ENCODE data around the gene MACROD2. TPM values are rescaled to one million over a fixed set of nuclear protein-coding genes. Genes with fewer than 3 reads are reported as not detected.

The MACROD2 gene
- total and polyA plus RNA-seq, 4 donors: 0.66 to 10.5 (median 3.3) TPM

GRCh38 chr20:14189794-14190402 lies 194.6 kb downstream of the MACROD2 start:
- H3K9me3 ChIP-seq (ENCODE audit: control insufficient read depth in 4 of 4, low read length in 3 of 4): no peaks in the 10 kb centered on the region
- no peak for DNase-seq (ENCODE audit: low spot score)
- no peak overlapping the region for H3K4me3 ChIP-seq (ENCODE audit: low read depth in 1 of 3, low read length in 3 of 3)
- H3K9ac ChIP-seq (ENCODE audit: low read depth in 1 of 2, low read length in 2 of 2): no peak overlapping the region
- H3K27ac ChIP-seq (ENCODE audit: low read depth in 1 of 2, low read length in 2 of 2): no peak overlapping the region
- TF ChIP-seq, protein P1, sequence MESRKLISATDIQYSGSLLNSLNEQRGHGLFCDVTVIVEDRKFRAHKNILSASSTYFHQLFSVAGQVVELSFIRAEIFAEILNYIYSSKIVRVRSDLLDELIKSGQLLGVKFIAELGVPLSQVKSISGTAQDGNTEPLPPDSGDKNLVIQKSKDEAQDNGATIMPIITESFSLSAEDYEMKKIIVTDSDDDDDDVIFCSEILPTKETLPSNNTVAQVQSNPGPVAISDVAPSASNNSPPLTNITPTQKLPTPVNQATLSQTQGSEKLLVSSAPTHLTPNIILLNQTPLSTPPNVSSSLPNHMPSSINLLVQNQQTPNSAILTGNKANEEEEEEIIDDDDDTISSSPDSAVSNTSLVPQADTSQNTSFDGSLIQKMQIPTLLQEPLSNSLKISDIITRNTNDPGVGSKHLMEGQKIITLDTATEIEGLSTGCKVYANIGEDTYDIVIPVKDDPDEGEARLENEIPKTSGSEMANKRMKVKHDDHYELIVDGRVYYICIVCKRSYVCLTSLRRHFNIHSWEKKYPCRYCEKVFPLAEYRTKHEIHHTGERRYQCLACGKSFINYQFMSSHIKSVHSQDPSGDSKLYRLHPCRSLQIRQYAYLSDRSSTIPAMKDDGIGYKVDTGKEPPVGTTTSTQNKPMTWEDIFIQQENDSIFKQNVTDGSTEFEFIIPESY (IDR thresholded peaks at IDR 0.05): no peak
- TF ChIP-seq RAD21 (IDR thresholded peaks at IDR 0.05) (peak; percentile 69), YY1 (IDR thresholded peaks at IDR 0.05) (peak; percentile 27), TAF1 (conservative IDR thresholded peaks at IDR 0.05) (no peak)
- H3K27me3 ChIP-seq (ENCODE audit: control insufficient read depth in 4 of 4, insufficient read depth in 4 of 4, low read length in 3 of 4): no peaks in the 10 kb centered on the region
- H3K4me1 ChIP-seq (ENCODE audit: control insufficient read depth in 4 of 4, insufficient read depth in 4 of 4, low read length in 3 of 4): no peaks in the 10 kb centered on the region
- WGBS: 33% methylated on average over 1 of the region's 1 CpG
- H3K36me3 ChIP-seq (ENCODE audit: control insufficient read depth in 4 of 4, insufficient read depth in 3 of 4, low read depth in 1 of 4, low read length in 3 of 4): no peaks in the 10 kb centered on the region

- Histone ChIP-seq H3K36me3 (ENCODE audit: control insufficient read depth in 4 of 4, insufficient read depth in 3 of 4, low read depth in 1 of 4, low read length in 3 of 4) (no peaks in the 10 kb centered on the region), H3K27ac (ENCODE audit: low read depth in 1 of 2, low read length in 2 of 2) (no peak overlapping the region), H3K27me3 (ENCODE audit: control insufficient read depth in 4 of 4, insufficient read depth in 4 of 4, low read length in 3 of 4) (no peaks in the 10 kb centered on the region), H3K4me3 (ENCODE audit: low read depth in 1 of 3, low read length in 3 of 3) (no peak overlapping the region), H3K9ac (ENCODE audit: low read depth in 1 of 2, low read length in 2 of 2) (no peak overlapping the region), H3K4me1 (ENCODE audit: control insufficient read depth in 4 of 4, insufficient read depth in 4 of 4, low read length in 3 of 4) (no peaks in the 10 kb centered on the region), H3K9me3 (ENCODE audit: control insufficient read depth in 4 of 4, low read length in 3 of 4) (no peaks in the 10 kb centered on the region)
- TF ChIP-seq HNF4A (conservative IDR thresholded peaks at IDR 0.05) (peak in 1 of 2 donors; percentile 13), HNF4G (IDR thresholded peaks at IDR 0.05) (no peak)
- no peak for DNase-seq (ENCODE audit: low spot score)
These were observed 196.2 kb downstream of the MACROD2 start for GRCh38 chr20:14191559-14191958.

GRCh38 chr20:14193443-14193842 lies 198.1 kb downstream of the MACROD2 start:
- no peak for TF ChIP-seq RAD21 (IDR thresholded peaks at IDR 0.05)
- no peak for TF ChIP-seq SP1 (IDR thresholded peaks at IDR 0.05)
- no peak for TF ChIP-seq JUND (IDR thresholded peaks at IDR 0.05)
- no peak for TF ChIP-seq HNF4G (IDR thresholded peaks at IDR 0.05)
- no peak for TF ChIP-seq GABPA (IDR thresholded peaks at IDR 0.05 in 1 of 2, conservative IDR thresholded peaks at IDR 0.05 in 1 of 2)
- TF ChIP-seq RXRA (IDR thresholded peaks at IDR 0.05): no peak
- TF ChIP-seq, protein P1 (IDR thresholded peaks at IDR 0.05): no peak
- no peak for TF ChIP-seq NR2F2 (IDR thresholded peaks at IDR 0.05)
- no peak for TF ChIP-seq HNF4A (conservative IDR thresholded peaks at IDR 0.05)
- TF ChIP-seq, protein P2, sequence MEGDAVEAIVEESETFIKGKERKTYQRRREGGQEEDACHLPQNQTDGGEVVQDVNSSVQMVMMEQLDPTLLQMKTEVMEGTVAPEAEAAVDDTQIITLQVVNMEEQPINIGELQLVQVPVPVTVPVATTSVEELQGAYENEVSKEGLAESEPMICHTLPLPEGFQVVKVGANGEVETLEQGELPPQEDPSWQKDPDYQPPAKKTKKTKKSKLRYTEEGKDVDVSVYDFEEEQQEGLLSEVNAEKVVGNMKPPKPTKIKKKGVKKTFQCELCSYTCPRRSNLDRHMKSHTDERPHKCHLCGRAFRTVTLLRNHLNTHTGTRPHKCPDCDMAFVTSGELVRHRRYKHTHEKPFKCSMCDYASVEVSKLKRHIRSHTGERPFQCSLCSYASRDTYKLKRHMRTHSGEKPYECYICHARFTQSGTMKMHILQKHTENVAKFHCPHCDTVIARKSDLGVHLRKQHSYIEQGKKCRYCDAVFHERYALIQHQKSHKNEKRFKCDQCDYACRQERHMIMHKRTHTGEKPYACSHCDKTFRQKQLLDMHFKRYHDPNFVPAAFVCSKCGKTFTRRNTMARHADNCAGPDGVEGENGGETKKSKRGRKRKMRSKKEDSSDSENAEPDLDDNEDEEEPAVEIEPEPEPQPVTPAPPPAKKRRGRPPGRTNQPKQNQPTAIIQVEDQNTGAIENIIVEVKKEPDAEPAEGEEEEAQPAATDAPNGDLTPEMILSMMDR (IDR thresholded peaks at IDR 0.05; ENCODE audit: low read depth, low read length, missing input control): no peak
- TF ChIP-seq, protein P3, sequence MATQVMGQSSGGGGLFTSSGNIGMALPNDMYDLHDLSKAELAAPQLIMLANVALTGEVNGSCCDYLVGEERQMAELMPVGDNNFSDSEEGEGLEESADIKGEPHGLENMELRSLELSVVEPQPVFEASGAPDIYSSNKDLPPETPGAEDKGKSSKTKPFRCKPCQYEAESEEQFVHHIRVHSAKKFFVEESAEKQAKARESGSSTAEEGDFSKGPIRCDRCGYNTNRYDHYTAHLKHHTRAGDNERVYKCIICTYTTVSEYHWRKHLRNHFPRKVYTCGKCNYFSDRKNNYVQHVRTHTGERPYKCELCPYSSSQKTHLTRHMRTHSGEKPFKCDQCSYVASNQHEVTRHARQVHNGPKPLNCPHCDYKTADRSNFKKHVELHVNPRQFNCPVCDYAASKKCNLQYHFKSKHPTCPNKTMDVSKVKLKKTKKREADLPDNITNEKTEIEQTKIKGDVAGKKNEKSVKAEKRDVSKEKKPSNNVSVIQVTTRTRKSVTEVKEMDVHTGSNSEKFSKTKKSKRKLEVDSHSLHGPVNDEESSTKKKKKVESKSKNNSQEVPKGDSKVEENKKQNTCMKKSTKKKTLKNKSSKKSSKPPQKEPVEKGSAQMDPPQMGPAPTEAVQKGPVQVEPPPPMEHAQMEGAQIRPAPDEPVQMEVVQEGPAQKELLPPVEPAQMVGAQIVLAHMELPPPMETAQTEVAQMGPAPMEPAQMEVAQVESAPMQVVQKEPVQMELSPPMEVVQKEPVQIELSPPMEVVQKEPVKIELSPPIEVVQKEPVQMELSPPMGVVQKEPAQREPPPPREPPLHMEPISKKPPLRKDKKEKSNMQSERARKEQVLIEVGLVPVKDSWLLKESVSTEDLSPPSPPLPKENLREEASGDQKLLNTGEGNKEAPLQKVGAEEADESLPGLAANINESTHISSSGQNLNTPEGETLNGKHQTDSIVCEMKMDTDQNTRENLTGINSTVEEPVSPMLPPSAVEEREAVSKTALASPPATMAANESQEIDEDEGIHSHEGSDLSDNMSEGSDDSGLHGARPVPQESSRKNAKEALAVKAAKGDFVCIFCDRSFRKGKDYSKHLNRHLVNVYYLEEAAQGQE (IDR thresholded peaks at IDR 0.05): no peak
- TF ChIP-seq, protein P4, sequence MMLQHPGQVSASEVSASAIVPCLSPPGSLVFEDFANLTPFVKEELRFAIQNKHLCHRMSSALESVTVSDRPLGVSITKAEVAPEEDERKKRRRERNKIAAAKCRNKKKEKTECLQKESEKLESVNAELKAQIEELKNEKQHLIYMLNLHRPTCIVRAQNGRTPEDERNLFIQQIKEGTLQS (IDR thresholded peaks at IDR 0.05): no peak
- TF ChIP-seq FOXA2 (IDR thresholded peaks at IDR 0.05): no peak
- H3K9me3 ChIP-seq (ENCODE audit: control insufficient read depth in 4 of 4, low read length in 3 of 4): no peaks in the 10 kb centered on the region
- H3K27me3 ChIP-seq (ENCODE audit: control insufficient read depth in 4 of 4, insufficient read depth in 4 of 4, low read length in 3 of 4): no peaks in the 10 kb centered on the region
- WGBS: 93% methylated on average over 4 of the region's 4 CpGs
- no peaks in the 10 kb centered on the region for H3K36me3 ChIP-seq (ENCODE audit: control insufficient read depth in 4 of 4, insufficient read depth in 3 of 4, low read depth in 1 of 4, low read length in 3 of 4)
- no peak overlapping the region for H3K4me3 ChIP-seq (ENCODE audit: low read depth in 1 of 3, low read length in 3 of 3)
- DNase-seq (ENCODE audit: low spot score): no peak
- no peaks in the 10 kb centered on the region for H3K4me1 ChIP-seq (ENCODE audit: control insufficient read depth in 4 of 4, insufficient read depth in 4 of 4, low read length in 3 of 4)
- no peak overlapping the region for H3K27ac ChIP-seq (ENCODE audit: low read depth in 1 of 2, low read length in 2 of 2)
- H3K9ac ChIP-seq (ENCODE audit: low read depth in 1 of 2, low read length in 2 of 2): no peak overlapping the region

Data from liver (tissue), 9 donors.